GM18499 (cell line): ENCODE data around the gene GLA.

ENCODE experiments used
- ATAC-seq: cut with Tn5 transposase; IDR thresholded peaks from one replicate; pipeline ENCODE4 v1.9.1; 2021; ENCODE audit warnings: moderate number of reproducible peaks; ENCODE audit not compliant: insufficient read depth, unreplicated experiment

GLA gene

GRCh38 chrX:101360390-101360789 lies 47.3 kb downstream of the GLA start:
- no peak for ATAC-seq

- ATAC-seq: no peak
Observed at GRCh38 chrX:101359966-101360365, 47.8 kb downstream of the GLA start.

DNA sequence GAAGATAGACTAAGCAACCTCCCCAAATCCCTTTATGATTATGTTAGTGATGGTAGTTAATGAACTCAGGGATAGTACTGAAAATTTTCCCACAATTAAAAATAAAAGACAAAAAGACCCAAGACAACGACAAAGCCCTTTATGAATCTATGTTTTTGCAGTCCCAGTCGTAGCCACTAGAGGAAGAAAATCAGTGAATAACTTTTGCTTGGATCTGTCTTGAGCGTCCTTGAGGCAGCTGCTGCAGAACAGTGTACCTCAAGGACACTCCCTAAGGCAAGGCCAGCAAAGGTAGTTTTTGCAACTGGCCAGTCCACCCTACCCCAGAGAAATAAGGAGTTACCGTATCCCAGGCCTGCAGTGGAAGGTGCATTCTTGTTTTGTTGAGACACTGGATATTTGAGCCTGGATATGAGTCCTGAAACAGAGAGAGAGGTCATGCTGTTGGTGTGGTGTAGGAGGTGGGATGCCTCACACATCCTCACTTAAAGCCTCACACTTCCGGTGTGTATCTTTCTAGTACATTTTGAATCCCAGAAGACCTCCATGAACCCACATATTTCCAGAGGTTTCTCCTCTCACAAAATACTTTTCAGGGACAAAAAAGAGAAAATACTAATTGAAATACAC lies 50.4 kb downstream of the GLA start:
- ATAC-seq: no peak

- no peak for ATAC-seq
Observed at GRCh38 chrX:101349193-101349562, 58.5 kb downstream of the GLA start.

DNA sequence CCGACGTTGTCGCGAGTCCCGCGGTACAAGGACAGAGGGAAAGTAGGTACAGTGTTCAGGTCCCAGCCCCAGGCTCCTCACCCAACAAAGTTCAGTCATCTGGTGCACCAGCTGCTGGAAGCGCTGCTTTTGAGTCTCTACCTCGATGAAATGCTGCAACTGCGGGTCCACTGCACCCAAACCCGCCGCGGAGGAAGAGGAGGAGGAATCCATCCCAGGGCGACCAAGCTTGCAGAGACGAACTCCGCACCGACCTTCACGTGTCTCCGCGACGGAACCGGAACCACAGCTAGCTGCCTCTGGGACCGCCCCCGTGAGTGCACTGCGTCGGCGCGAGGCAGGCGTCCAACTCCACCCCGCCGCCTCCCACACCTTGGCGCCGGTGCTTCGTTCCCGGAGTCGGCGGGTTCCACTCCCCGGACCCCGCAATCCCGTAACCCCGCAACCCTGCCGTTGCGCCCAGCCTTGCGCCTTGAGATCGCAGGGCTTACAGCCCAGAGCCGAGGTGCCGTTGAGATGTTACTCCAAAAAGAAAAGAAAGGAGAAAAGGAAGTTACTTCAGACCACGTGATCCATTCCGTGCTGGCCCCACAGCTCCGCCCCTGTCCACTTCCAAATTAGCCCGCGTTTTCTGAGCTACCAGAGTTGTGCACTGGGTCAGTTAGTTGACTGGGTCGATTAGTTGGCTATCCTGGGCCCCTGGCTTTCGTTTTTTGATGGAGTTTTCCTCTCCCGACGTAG lies 59.1 kb downstream of the GLA start, which contains the start of gene TIMM8A:
TIMM8A (minus strand) TSS at position 291 of the 741 bp plus-strand sequence; CDS start at position 213, 78 bp downstream.
- ATAC-seq: peak; percentile 83

GRCh38 chrX:101347859-101348451 lies 59.8 kb downstream of the GLA start:
- ATAC-seq: no peak
